ENCODE data around the gene SLC25A19. TPM values are rescaled to one million over a fixed set of nuclear protein-coding genes. Genes with fewer than 3 reads are reported as not detected.

SLC25A19 gene
- 10.3 and 13.1 TPM in 2 replicates for total RNA-seq

GRCh38 chr17:75289115-75289831, at the start of gene SLC25A19:
TSS of gene SLC25A19 (minus strand) at chr17:75289433. CDS start at chr17:75286764, 2,669 bp downstream.
- peak; percentile 99 for DNase-seq

- no peak for DNase-seq
These were observed 49.1 kb upstream of the SLC25A19 start for GRCh38 chr17:75338335-75338734.

- no peak for DNase-seq
These were observed 46.1 kb upstream of the SLC25A19 start for GRCh38 chr17:75335315-75335714.

GRCh38 chr17:75334723-75335122, 45.5 kb upstream of the SLC25A19 start:
- DNase-seq: no peak

DNA sequence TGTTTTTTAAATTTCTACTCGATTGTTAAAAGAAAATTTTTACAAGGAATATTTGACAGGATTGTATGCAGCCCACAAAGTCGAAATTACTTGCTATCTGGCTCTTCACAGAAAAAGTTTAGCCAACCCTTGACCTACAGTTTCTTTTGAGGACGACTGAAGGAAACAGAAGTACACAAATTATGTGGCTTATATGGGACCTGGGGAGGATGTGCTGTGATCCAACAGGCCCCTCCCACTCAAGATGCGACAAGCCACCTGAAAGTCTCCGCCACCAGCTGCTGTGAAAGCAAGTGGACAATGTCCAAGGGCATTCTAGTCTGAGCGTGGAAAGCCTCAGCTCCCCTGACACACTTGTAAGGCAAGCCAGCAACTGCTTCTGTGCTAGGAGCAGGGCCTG, 42.4 kb upstream of the SLC25A19 start:
- DNase-seq: no peak

DNA sequence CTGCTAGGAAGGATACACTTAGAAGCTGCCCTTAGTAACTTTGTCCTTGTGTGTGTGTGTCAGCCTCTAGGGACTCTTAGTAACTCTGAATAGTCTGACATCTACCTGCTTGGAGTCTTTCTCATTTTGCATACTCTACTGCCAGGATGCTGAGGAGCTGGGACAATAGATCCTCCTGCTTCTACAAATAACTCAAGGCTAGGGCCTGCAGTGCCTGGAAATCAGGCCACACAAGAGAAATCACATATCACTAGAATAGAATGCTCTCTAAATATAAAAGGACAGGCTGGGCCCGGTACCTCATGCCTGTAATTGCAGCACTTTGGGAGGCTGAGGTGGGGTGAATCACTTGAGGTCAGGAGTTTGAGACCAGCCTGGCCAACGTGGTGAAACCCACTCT, 38.5 kb upstream of the SLC25A19 start:
- no peak for DNase-seq

DNA sequence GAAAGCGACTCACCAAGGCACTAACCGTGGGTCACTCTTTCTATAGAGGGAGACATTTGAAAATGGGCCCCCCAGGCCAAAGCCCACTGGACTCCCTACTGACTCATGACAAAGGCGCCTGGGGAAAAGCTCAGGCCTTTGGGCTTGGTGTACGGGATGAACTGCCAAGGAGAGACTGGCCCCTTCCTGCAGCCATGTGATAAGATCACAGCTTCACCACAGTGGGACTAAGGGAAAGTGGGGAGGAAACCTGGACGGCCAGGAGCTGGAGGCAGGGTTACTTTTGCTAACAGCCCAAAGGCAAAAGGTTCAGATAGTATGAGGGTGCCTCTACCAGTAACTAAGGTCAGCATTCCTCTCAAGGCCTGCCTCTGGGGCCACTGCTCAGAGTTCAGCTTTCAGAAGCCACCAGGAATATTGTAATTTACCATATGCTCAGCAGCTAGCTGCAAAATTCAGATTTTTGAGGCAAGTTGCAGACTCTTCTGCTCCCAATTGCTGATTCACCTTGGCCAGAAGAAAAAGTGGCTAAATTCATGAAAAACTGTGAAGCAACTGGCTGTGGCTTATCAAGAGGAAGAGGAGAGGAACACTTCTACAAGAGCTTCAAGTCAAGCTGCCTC, 37.1 kb upstream of the SLC25A19 start:
- DNase-seq: peak; percentile 69

- DNase-seq: peak; percentile 91
These were observed 36.6 kb upstream of the SLC25A19 start for GRCh38 chr17:75325827-75326225.

- DNase-seq: no peak
These were observed 36.1 kb upstream of the SLC25A19 start for GRCh38 chr17:75325348-75325747.

DNA sequence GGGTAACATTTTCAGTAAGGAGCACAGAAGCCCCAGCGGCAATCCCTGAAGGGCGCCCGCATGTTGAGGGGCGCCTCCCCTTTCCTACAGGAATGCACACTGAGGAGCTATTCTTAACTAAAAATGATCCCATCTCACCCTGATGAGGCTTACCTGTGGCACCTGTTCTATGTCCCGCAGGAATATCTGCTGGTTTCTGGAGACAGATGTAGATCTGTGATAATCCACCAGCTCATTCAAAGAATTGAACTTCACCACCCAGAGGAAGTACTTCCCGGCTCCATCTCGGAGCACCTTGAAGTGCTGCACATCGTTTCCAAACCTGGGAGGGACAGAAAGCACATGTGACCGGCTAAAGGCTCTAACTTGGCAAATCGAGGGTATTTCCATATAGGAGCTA, 32.3 kb upstream of the SLC25A19 start:
- no peak for DNase-seq

- no peak for DNase-seq
These were observed 30.9 kb upstream of the SLC25A19 start for GRCh38 chr17:75319904-75320691.

- no peak for DNase-seq
These were observed 29.5 kb upstream of the SLC25A19 start for GRCh38 chr17:75318615-75319222.

GRCh38 chr17:75318211-75318610, 29.0 kb upstream of the SLC25A19 start:
- no peak for DNase-seq

GRCh38 chr17:75317671-75318070, 28.4 kb upstream of the SLC25A19 start:
- DNase-seq: no peak

DNA sequence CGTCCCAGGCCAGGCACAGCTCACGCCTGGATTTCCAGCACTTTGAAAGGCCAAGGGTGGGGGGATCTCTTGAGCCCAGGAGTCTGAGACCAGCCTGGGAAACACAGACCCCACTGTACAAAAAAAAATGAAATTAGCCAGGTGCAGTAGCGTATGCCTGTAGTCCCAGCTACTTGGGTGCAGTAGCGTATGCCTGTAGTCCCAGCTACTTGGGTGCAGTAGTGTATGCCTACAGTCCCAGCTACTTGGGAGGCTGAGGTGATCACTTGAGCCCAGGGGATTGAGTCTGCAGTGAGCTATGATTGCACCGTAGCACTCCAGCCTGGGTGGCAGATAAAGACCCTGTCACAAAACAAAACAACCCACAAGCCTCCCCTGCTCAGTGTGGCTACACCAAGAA, 27.0 kb upstream of the SLC25A19 start:
- DNase-seq: no peak

DNA sequence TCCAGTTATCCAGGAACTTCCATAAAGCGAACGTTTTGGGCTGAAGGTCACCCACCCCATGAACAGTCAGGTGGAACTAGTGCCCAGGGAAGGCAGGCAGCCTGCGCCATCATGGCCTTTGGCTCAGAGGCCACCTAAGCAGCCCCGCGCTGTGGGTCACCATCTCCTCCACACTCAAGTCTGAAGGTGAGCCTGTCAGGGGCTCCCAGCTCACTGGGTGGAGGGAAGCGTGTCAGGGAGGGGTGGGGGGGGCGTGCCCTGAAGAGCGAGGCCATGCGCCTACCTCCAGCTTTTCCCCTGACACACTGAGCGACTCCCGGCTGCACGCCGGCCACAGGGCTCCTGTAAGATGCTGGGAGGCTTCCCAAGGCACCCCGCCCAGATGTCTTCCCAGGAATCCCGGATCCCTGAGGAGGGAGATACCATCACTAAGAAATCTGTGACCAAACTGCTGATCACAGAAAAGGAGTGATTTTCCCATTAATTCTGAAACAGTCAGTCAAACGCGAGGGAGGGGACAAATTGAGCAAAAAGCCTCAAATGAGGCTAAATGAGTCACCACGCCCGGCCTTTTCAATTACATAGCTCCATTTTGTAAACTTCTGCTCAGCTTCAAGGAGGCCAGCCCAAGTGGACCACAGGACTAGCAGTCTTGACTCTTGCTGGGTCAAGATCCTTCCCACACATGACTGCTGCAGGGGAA, 26.5 kb upstream of the SLC25A19 start:
- DNase-seq: no peak

GRCh38 chr17:75313941-75314551, 24.8 kb upstream of the SLC25A19 start:
- no peak for DNase-seq

GRCh38 chr17:75308732-75309629, 19.7 kb upstream of the SLC25A19 start:
- no peak for DNase-seq

DNA sequence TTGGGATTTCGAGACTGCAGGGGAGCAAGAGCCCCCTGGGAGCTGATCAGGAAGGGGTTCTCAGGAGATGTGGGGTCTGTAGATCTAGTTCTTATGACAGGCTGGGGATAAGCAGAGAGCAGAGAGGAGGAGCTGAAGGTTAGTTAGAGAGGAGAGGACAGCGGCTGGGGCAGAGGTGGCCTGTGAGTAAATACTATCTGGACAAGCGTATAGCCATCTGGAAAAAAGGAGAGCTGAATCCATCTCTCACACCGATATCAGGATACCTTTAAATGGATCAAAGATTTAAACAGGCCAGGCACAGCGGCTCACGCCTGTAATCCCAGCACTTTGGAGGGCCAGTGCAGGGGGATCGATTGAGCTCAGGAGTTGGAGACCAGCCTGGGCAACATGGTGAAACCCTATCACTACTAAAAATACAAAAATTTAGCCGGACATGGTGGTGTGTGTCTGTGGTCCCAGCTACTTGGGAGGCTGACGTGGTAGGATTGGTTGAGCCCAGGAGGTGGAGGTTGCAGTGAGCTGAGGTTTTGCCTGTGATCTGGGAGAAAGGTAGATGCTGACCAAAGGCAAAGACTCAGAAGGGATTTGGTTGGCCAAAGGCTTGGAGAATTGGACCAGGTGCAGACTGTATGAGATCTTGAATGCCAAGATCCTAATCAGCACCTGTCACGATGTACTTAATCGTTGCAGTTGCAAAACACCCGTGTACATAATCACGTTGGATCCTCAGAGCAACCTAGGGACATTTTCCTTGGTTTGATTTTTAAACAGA, 18.9 kb upstream of the SLC25A19 start:
- no peak for DNase-seq
